ENCODE results near the gene RAI1.
A peak's percentile ranks its signal among the peaks of the same experiment; 100 is the strongest.

Gene RAI1

DNA sequence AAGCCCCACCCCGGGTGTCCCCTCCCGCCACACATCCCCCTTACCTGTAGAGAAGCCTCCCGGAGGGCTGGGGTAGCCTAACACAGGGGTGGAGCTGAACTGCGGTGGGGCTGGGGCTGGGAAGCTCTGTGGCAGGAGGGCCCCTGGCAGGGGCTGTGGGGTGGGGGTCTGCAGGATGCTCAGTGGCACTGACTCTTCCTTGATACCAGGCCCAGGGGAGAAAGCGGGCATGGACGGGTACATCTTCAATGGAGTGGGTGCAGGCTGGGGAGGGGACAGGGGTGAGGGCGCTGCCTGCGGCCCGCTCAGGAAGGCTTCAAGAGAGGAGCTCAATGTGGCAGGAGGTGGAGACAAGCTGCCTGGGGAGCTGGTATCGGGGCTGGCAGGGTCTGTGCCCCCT, 138.8 kb downstream of the RAI1 start:
- Histone ChIP-seq H3K4me3 (ENCODE audit: low read depth, low read length) (no peak overlapping the region), H3K36me3 (ENCODE audit: control insufficient read depth in 2 of 2, insufficient read depth in 1 of 2, low read length in 2 of 2) (peaks cover 3 to 39% of the 10 kb centered on the region in 2 experiments; a peak in 1 of 3 replicates), H3K4me1 (ENCODE audit: control insufficient read depth, insufficient read depth, low read length) (peaks cover 34% of the 10 kb centered on the region), H3K9me3 (ENCODE audit: control insufficient read depth, insufficient read depth, low read depth, low read length) (no peaks in the 10 kb centered on the region), H3K27ac (ENCODE audit: extremely low read depth, low read depth, low read length) (no peak overlapping the region; the same call in 1 of the 2 replicates)
- ChIA-PET CTCF (interaction anchor here (0.6 to 5.4 kb wide), 9 partner anchors 9 to 214 kb away, joined by 3 to 35 read pairs (median 6); partner anchors contain the start of gene SREBF1), POLR2A (interaction anchor here (1.6 to 11.4 kb wide), 2 partner anchors 18 to 21 kb away, joined by 4 to 181 read pairs; partner anchors contain the start of gene SREBF1)
- TF ChIP-seq EGR2 (tag by site-specific recombination; IDR thresholded peaks at IDR 0.05; ENCODE audit: low read depth) (no peak), ZNF266 (tag by site-specific recombination; IDR thresholded peaks at IDR 0.05; ENCODE audit: low read depth) (no peak)
- TF ChIP-seq, protein P1, sequence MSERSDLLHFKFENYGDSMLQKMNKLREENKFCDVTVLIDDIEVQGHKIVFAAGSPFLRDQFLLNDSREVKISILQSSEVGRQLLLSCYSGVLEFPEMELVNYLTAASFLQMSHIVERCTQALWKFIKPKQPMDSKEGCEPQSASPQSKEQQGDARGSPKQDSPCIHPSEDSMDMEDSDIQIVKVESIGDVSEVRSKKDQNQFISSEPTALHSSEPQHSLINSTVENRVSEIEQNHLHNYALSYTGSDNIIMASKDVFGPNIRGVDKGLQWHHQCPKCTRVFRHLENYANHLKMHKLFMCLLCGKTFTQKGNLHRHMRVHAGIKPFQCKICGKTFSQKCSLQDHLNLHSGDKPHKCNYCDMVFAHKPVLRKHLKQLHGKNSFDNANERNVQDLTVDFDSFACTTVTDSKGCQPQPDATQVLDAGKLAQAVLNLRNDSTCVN (tag by site-specific recombination; optimal IDR thresholded peaks at IDR 0.05), result peak; percentile 5
- TF ChIP-seq, protein P2, sequence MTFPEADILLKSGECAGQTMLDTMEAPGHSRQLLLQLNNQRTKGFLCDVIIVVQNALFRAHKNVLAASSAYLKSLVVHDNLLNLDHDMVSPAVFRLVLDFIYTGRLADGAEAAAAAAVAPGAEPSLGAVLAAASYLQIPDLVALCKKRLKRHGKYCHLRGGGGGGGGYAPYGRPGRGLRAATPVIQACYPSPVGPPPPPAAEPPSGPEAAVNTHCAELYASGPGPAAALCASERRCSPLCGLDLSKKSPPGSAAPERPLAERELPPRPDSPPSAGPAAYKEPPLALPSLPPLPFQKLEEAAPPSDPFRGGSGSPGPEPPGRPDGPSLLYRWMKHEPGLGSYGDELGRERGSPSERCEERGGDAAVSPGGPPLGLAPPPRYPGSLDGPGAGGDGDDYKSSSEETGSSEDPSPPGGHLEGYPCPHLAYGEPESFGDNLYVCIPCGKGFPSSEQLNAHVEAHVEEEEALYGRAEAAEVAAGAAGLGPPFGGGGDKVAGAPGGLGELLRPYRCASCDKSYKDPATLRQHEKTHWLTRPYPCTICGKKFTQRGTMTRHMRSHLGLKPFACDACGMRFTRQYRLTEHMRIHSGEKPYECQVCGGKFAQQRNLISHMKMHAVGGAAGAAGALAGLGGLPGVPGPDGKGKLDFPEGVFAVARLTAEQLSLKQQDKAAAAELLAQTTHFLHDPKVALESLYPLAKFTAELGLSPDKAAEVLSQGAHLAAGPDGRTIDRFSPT (tag by site-specific recombination; IDR thresholded peaks at IDR 0.05), result peak; percentile 45; the same call in 1 of the 2 replicates

DNA sequence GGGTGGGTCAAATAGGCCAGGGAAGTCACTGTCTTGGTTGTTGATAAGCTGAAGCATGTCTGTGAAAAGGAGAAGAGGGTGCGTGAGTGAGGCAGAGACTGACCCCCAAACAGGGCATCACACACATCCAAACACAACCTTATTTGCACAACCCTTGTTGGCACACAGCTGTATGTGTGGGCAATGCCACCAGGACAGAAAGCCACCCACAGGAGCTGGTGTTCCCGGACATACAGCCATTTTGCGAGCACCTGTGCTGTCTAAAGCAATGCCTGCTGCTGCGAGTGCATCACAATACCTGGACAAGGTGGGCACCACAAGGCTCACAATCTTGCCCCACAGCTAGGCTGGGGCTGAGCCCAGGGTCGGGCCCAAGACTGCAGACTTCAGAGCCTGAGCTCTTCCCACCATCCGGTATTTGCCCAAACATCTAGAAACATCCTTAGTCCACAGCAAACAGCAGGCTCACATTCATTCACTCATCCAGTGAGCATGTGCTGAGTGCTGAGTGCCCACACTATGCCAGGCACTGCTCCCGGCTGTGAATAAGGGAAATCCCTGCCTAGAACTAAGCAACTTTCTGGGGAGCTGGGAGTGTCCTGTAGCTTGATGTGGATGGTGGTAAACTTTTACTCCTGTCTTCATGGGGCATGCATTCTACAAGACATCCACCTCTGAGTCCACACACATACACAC, 139.4 kb downstream of the RAI1 start:
- Histone ChIP-seq H3K4me1 (ENCODE audit: control insufficient read depth, insufficient read depth, low read length) (peaks cover 35% of the 10 kb centered on the region), H3K36me3 (ENCODE audit: control insufficient read depth in 2 of 2, insufficient read depth in 1 of 2, low read length in 2 of 2) (peaks cover 3 to 33% of the 10 kb centered on the region in 2 experiments; a peak in 1 of 3 replicates), H3K9me3 (ENCODE audit: control insufficient read depth, insufficient read depth, low read depth, low read length) (no peaks in the 10 kb centered on the region), H3K4me3 (ENCODE audit: low read depth, low read length) (no peak overlapping the region), H3K27ac (ENCODE audit: extremely low read depth, low read depth, low read length) (no peak overlapping the region)
- CTCF ChIA-PET, result interaction anchor here (0.6 to 5.4 kb wide), 8 partner anchors 9 to 214 kb away, joined by 3 to 35 read pairs (median 5); partner anchors contain the start of gene SREBF1
- no peak for TF ChIP-seq ZNF391 (tag by site-specific recombination; IDR thresholded peaks at IDR 0.05; ENCODE audit: borderline replicate concordance, low read depth)
- POLR2A ChIA-PET, result interaction anchor here (1.6 to 11.4 kb wide), 2 partner anchors 17 to 20 kb away, joined by 4 to 181 read pairs; partner anchors contain the start of gene SREBF1

DNA sequence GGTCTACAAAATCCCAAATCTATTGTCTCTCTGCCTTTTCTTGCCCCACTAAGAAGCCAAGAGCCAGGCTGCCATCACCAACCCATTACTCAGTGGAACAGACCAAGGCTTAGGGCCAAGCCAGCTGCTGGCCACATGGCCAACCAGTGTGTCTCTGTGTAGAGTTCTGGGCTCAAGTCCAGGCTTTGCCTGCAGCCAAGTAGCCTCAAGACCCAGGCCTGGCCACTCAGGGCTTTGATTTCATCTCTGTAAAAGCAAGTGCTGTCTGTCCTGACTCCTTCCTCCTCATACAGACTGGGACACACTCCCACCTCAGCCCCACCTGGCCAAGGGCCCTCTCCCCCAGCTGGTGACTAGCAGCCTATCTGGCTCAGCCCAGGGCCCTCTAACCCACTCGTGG, 140.9 kb downstream of the RAI1 start:
- Histone ChIP-seq H3K27ac (ENCODE audit: extremely low read depth, low read depth, low read length) (no peak overlapping the region), H3K4me3 (ENCODE audit: low read depth, low read length) (no peak overlapping the region), H3K4me1 (ENCODE audit: control insufficient read depth, insufficient read depth, low read length) (peaks cover 38% of the 10 kb centered on the region), H3K36me3 (ENCODE audit: control insufficient read depth in 2 of 2, insufficient read depth in 1 of 2, low read length in 2 of 2) (peaks cover 3 to 20% of the 10 kb centered on the region in 2 experiments; a peak in 1 of 3 replicates), H3K9me3 (ENCODE audit: control insufficient read depth, insufficient read depth, low read depth, low read length) (no peaks in the 10 kb centered on the region)
- ChIA-PET CTCF (interaction anchor here (0.7 to 5.4 kb wide), 3 partner anchors 11 to 216 kb away, joined by 3 to 35 read pairs (median 7); no protein-coding TSS in a partner anchor), POLR2A (interaction anchor here (0.6 to 11.4 kb wide), 3 partner anchors 9 to 136 kb away, joined by 3 to 181 read pairs (median 3); partner anchors contain the start of gene SREBF1)
- no peak for TF ChIP-seq KLF1 (tag by site-specific recombination; IDR thresholded peaks at IDR 0.05)
- no peak for TF ChIP-seq ZNF311 (tag by site-specific recombination; IDR thresholded peaks at IDR 0.05; ENCODE audit: borderline replicate concordance)
- TF ChIP-seq, protein P3, sequence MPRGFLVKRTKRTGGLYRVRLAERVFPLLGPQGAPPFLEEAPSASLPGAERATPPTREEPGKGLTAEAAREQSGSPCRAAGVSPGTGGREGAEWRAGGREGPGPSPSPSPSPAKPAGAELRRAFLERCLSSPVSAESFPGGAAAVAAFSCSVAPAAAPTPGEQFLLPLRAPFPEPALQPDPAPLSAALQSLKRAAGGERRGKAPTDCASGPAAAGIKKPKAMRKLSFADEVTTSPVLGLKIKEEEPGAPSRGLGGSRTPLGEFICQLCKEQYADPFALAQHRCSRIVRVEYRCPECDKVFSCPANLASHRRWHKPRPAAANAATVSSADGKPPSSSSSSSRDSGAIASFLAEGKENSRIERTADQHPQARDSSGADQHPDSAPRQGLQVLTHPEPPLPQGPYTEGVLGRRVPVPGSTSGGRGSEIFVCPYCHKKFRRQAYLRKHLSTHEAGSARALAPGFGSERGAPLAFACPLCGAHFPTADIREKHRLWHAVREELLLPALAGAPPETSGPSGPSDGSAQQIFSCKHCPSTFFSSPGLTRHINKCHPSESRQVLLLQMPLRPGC (tag by site-specific recombination; IDR thresholded peaks at IDR 0.05), result no peak
- no peak for TF ChIP-seq PRDM1 (tag by site-specific recombination; IDR thresholded peaks at IDR 0.05)
- no peak for TF ChIP-seq ZNF274 (IDR thresholded peaks at IDR 0.05; ENCODE audit: low read length)
- TF ChIP-seq ZNF274 (tag by site-specific recombination; IDR thresholded peaks at IDR 0.05; ENCODE audit: borderline replicate concordance), result no peak
- TF ChIP-seq, protein P4, sequence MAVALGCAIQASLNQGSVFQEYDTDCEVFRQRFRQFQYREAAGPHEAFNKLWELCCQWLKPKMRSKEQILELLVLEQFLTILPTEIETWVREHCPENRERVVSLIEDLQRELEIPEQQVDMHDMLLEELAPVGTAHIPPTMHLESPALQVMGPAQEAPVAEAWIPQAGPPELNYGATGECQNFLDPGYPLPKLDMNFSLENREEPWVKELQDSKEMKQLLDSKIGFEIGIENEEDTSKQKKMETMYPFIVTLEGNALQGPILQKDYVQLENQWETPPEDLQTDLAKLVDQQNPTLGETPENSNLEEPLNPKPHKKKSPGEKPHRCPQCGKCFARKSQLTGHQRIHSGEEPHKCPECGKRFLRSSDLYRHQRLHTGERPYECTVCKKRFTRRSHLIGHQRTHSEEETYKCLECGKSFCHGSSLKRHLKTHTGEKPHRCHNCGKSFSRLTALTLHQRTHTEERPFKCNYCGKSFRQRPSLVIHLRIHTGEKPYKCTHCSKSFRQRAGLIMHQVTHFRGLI (tag by site-specific recombination; IDR thresholded peaks at IDR 0.05), result peak; percentile 82
- no peak for TF ChIP-seq SALL2 (tag by site-specific recombination; IDR thresholded peaks at IDR 0.05; ENCODE audit: borderline replicate concordance)

Measured in HEK293 (cell line).